ENCODE results near the gene SCPEP1.

DNA sequence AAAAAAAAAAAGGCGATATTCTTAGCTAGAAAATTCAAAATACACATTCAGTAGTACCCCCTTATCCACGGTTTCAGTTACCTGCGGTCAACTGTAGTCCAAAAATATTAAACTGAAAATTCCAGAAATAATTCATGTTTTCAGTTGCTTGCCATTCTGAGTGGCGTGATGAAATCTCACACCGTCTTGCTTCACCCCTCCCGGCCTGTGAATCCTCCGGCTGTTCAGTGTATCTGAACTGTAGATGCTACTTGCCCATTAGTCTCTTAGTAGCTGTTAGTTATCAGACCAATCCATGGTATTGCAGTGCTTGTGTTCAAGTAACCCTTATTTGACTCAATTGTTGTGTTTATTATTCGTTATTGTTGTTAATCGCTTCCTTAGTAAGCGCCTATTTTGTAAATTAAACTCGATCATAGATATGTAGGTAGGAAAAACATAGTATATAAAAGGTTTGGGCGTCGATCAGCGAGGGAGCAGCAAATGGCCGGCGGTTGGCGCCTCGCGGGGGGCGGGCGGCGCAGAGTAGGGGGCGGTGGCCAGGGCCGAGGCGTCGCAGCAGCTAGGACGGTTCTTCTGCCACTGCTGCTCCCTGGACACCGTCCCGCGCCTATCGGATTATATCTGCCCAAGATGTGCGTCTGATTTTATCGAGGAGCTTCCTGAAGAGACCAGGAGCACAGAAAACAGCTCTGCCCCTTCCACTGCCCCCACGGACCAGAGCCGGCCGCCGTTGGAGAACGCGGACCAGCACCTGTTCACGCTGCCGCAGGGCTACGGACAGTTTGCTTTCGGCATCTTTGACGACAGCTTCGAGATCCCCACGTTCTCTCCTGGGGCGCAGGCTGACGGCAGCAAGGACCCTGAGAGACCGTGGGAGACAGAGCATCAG lies 67.3 kb downstream of the SCPEP1 start:
- TF ChIP-seq EZH2 (IDR thresholded peaks at IDR 0.05; ENCODE audit: low read length, missing control alignments): peak; percentile 59
- TF ChIP-seq, protein P1, sequence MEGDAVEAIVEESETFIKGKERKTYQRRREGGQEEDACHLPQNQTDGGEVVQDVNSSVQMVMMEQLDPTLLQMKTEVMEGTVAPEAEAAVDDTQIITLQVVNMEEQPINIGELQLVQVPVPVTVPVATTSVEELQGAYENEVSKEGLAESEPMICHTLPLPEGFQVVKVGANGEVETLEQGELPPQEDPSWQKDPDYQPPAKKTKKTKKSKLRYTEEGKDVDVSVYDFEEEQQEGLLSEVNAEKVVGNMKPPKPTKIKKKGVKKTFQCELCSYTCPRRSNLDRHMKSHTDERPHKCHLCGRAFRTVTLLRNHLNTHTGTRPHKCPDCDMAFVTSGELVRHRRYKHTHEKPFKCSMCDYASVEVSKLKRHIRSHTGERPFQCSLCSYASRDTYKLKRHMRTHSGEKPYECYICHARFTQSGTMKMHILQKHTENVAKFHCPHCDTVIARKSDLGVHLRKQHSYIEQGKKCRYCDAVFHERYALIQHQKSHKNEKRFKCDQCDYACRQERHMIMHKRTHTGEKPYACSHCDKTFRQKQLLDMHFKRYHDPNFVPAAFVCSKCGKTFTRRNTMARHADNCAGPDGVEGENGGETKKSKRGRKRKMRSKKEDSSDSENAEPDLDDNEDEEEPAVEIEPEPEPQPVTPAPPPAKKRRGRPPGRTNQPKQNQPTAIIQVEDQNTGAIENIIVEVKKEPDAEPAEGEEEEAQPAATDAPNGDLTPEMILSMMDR (conservative IDR thresholded peaks at IDR 0.05 in 1 of 2, IDR thresholded peaks at IDR 0.05 in 1 of 2; ENCODE audit: low read depth in 1 of 2, low read length in 2 of 2): no peak
